K562 (cell line): ENCODE data around the gene HEATR3. TPM values are rescaled to one million over a fixed set of nuclear protein-coding genes. Genes with fewer than 3 reads are reported as not detected.

ENCODE experiments used
- ATAC-seq: fragments of 200-7000 bp; cut with Tn5 transposase; 3 replicates; pipeline ENCODE4 v1.9.1; 2020; ENCODE audit warnings: moderate library complexity
- BruUV-seq: library from RNA; stranded (reverse); fragments of 400-500 nt; replicated peaks from 2 replicates; lab custom pipeline; 2021; lab: Mats Ljungman, UMichigan
- CTCF ChIA-PET: fragments of 300-600 bp; formaldehyde crosslinking; extraction: SDS; loops from one replicate; lab custom pipeline; 2021; ENCODE audit warnings: low intra/inter-chr PET ratio; lab: Yijun Ruan, JAX
- POLR2A ChIA-PET: fragments of 300-600, 350-650 bp; sonication (Branson Sonifier 250); formaldehyde crosslinking; extraction: SDS; loops from one replicate; lab custom pipeline; 2021; ENCODE audit warnings: antibody characterized with exemption, inconsistent platforms; lab: Yijun Ruan, JAX
- DNase-seq, 4 experiments: peaks; one replicate each; pipeline versions ENCODE4 v3.0.0 to v3.0.0-alpha.2; 2011 to 2018; ENCODE audit warnings: low spot score in 3 of 4, mixed read lengths in 3 of 4; ENCODE audit errors: extremely low read depth in 1 of 4
- FAIRE-seq: peaks from 2 replicates; lab custom pipeline; 2011; peaks lifted over from hg19 to GRCh38; lab: Jason Lieb, UNC
- H2AFZ ChIP-seq: 2 replicates; pipeline ENCODE4 v1.6.0; 2011; ENCODE audit warnings: low read depth, low read length, control low read depth, inconsistent platforms
- H3K27ac ChIP-seq: fragments of 200-600 bp; 3 replicates; pipeline ENCODE4 v1.8.0; 2011; ENCODE audit warnings: low read depth, mild to moderate bottlenecking, control low read depth, inconsistent platforms, low read length, moderate library complexity, mixed read lengths; ENCODE audit errors: extremely low read depth
- H3K27me3 ChIP-seq, 2 experiments: fragments of 300-600 bp in 1 of 2; 2 replicates in 1 of 2; 3 replicates in 1 of 2; pipeline versions ENCODE4 v1.6.0 to v1.8.0; 2011; ENCODE audit warnings: inconsistent platforms in 2 of 2, low read length in 2 of 2, mild to moderate bottlenecking in 1 of 2, mixed read lengths in 1 of 2, moderate library complexity in 1 of 2; ENCODE audit not compliant: control insufficient read depth in 2 of 2, insufficient read depth in 2 of 2
- H3K36me3 ChIP-seq: fragments of 300-600 bp; 3 replicates; pipeline ENCODE4 v1.8.0; 2011; ENCODE audit warnings: mild to moderate bottlenecking, low read length, inconsistent platforms; ENCODE audit not compliant: control insufficient read depth, insufficient read depth
- H3K4me1 ChIP-seq, 2 experiments: fragments of 200-600 bp in 1 of 2; replicated peaks in 1 of 2; 2 replicates in 1 of 2; 3 replicates in 1 of 2; pipeline versions ENCODE4 v1.5.1 to v1.8.0; 2011; ENCODE audit warnings: inconsistent platforms in 2 of 2, low read length in 2 of 2, mild to moderate bottlenecking in 1 of 2, mixed read lengths in 1 of 2, moderate library complexity in 1 of 2; ENCODE audit not compliant: control insufficient read depth in 2 of 2, insufficient read depth in 2 of 2
- H3K4me2 ChIP-seq: 2 replicates; pipeline ENCODE4 v1.6.1; 2011; ENCODE audit warnings: low read length, control low read depth, inconsistent platforms, mixed read lengths; ENCODE audit not compliant: insufficient read depth
- H3K4me3 ChIP-seq: fragments of 200-600 bp; sonication (generic), shearing (Covaris generic); 2 replicates; pipeline ENCODE4 v1.5.1; 2016; ENCODE audit warnings: control low read depth, inconsistent platforms
- H3K79me2 ChIP-seq: fragments of 200-600 bp; 3 replicates; pipeline ENCODE4 v1.8.0; 2011; ENCODE audit warnings: low read length, inconsistent platforms; ENCODE audit not compliant: control insufficient read depth, insufficient read depth
- H3K9ac ChIP-seq, 2 experiments: 2 replicates each; pipeline versions ENCODE4 v1.6.0 to v1.6.1; 2011; ENCODE audit warnings: low read depth in 2 of 2, low read length in 2 of 2, control low read depth in 1 of 2, inconsistent platforms in 1 of 2, mild to moderate bottlenecking in 1 of 2, mixed read lengths in 1 of 2; ENCODE audit not compliant: insufficient read depth in 1 of 2
- H3K9me1 ChIP-seq: one replicate; pipeline ENCODE4 v1.6.0; 2011; ENCODE audit warnings: inconsistent platforms, mild to moderate bottlenecking, low read length, moderate library complexity; ENCODE audit not compliant: control insufficient read depth, insufficient read depth
- H3K9me3 ChIP-seq: replicated peaks from 2 replicates; pipeline ENCODE4 v1.5.1; 2011; ENCODE audit warnings: low read depth, low read length, inconsistent platforms; ENCODE audit not compliant: control insufficient read depth, insufficient read depth
- H4K20me1 ChIP-seq: replicated peaks from 2 replicates; pipeline ENCODE4 v1.6.1; 2011; ENCODE audit warnings: low read length, inconsistent platforms, mixed read lengths; ENCODE audit not compliant: control insufficient read depth, insufficient read depth
- BRD9 ChIP-seq: fragments of 450-650 bp; IDR thresholded peaks from 2 replicates; pipeline ENCODE4 v1.6.1; 2018; ENCODE audit warnings: low read depth; ENCODE audit not compliant: partially characterized antibody
- ELF2 ChIP-seq: fragments of 250-450 bp; sonication (Bioruptor Pico); IDR thresholded peaks from 2 replicates; pipeline ENCODE4 v1.5.0; 2021; ENCODE audit warnings: mild to moderate bottlenecking
- KLF1 ChIP-seq: fragments of 450-650 bp; IDR thresholded peaks from 2 replicates; pipeline ENCODE4 v1.6.1; 2016; ENCODE audit warnings: missing genetic modification characterization, missing compliant biosample characterization
- MEIS2 ChIP-seq: fragments of 450-650 bp; IDR thresholded peaks from 2 replicates; pipeline ENCODE4 v1.6.1; 2014; ENCODE audit warnings: mild to moderate bottlenecking; ENCODE audit not compliant: partially characterized antibody
- MNT ChIP-seq, 2 experiments: fragments of 450-650 bp; conservative IDR thresholded peaks; 2 replicates each; pipeline ENCODE4 v1.6.1; 2017; ENCODE audit warnings: mild to moderate bottlenecking in 2 of 2, moderate library complexity in 2 of 2
- MXI1 ChIP-seq: IDR thresholded peaks from 2 replicates; pipeline ENCODE4 v1.6.1; 2011; ENCODE audit warnings: low read depth, mild to moderate bottlenecking, improper control_type of control experiment, low read length
- MYC ChIP-seq, 2 experiments: fragments of 250-450 bp in 1 of 2; sonication (Bioruptor Pico) in 1 of 2; IDR thresholded peaks; 2 replicates each; pipeline versions ENCODE4 v1.5.1 to v1.6.1; 2012 to 2021; ENCODE audit warnings: low read depth in 2 of 2, borderline replicate concordance in 1 of 2, improper control_type of control experiment in 1 of 2, low read length in 1 of 2, mild to moderate bottlenecking in 1 of 2, moderate library complexity in 1 of 2
- NFIC ChIP-seq: fragments of 450-650 bp; IDR thresholded peaks from 2 replicates; pipeline ENCODE4 v1.6.1; 2017; ENCODE audit warnings: mild to moderate bottlenecking, inconsistent platforms
- PHF20 ChIP-seq: fragments of 450-650 bp; IDR thresholded peaks from 2 replicates; pipeline ENCODE4 v1.6.1; 2018; ENCODE audit not compliant: partially characterized antibody
- PREB ChIP-seq: sonication (generic); formaldehyde crosslinking; IDR thresholded peaks from 2 replicates; pipeline ENCODE4 v1.8.1; 2023; ENCODE audit warnings: mild to moderate bottlenecking, missing genetic modification reagents
- RBM17 ChIP-seq: fragments of 200-400 bp; formaldehyde crosslinking; IDR thresholded peaks from 2 replicates; pipeline ENCODE4 v1.6.1; 2017; ENCODE audit warnings: low read depth, mild to moderate bottlenecking, low read length, borderline replicate concordance
- SP1 ChIP-seq: sonication (generic); formaldehyde crosslinking; IDR thresholded peaks from 2 replicates; pipeline ENCODE4 v1.8.1; 2022; ENCODE audit warnings: mild to moderate bottlenecking, missing genetic modification reagents
- ZBTB33 ChIP-seq: sonication (generic); formaldehyde crosslinking; IDR thresholded peaks from 2 replicates; pipeline ENCODE4 v1.8.1; 2023; ENCODE audit warnings: mild to moderate bottlenecking, missing genetic modification reagents
- WGBS: fragments of 100-300 bp; shearing (Covaris generic); methylation state at CpG from one replicate; pipeline ENCODE4 v1.1.6; 2016; ENCODE audit warnings: low coverage, mixed read lengths; ENCODE audit not compliant: insufficient coverage; ENCODE audit errors: missing lambda C conversion rate; 5-methylcytosine and 5-hydroxymethylcytosine counted together
- in situ Hi-C: fragments of 300-500 bp; cut with MboI; formaldehyde crosslinking; loops from 4 replicates; pipeline ENCODE4 v1.15.0; 2018; ENCODE audit warnings: inconsistent platforms, mixed read lengths
- intact Hi-C: fragments of 100-400 bp; cut with micrococcal nuclease; formaldehyde crosslinking; loops from 2 replicates; pipeline ENCODE4 v1.14.2; 2022
- polyA plus RNA-seq, 8 experiments: library from polyadenylated mRNA; depleted of rRNA in 4 of 8; stranded (reverse) in 5 of 8; unstranded in 3 of 8; fragments of >200 nt; fragmentation: Nextera tagmentation in 2 of 8; fragmentation: Illumina TruSeq in 1 of 8; extraction: Ambion mirVana in 2 of 8; extraction: Trizol in 1 of 8; gene quantifications; 2 replicates each; pipeline versions ENCODE4 v1.2.1 to v1.2.3, GENCODE V29; 2011 to 2014; ENCODE audit warnings: inconsistent platforms in 1 of 8, missing spikeins in 1 of 8
- total RNA-seq, 7 experiments: library from RNA; depleted of rRNA in 6 of 7; stranded (reverse); fragments of >200 nt in 6 of 7; fragmentation: Illumina TruSeq in 2 of 7; extraction: Trizol in 2 of 7; gene quantifications; 2 replicates each; pipeline versions ENCODE4 v1.2.1 to v1.2.3, GENCODE V29; 2011 to 2021; ENCODE audit warnings: low replicate concordance in 1 of 7
- TF ChIP-seq, protein P1 (sequence below): fragments of 450-650 bp; conservative IDR thresholded peaks from 2 replicates; pipeline ENCODE4 v1.6.1; 2016; ENCODE audit warnings: missing genetic modification characterization, low read depth, mild to moderate bottlenecking, control low read depth, missing compliant biosample characterization

Gene HEATR3
- total and polyA plus RNA-seq, 9 of the 15 experiments (the other 6 are each of a cell fraction or from before 2014, with no cell fraction given) = 1.7 to 30.2 (median 18.8) TPM

DNA sequence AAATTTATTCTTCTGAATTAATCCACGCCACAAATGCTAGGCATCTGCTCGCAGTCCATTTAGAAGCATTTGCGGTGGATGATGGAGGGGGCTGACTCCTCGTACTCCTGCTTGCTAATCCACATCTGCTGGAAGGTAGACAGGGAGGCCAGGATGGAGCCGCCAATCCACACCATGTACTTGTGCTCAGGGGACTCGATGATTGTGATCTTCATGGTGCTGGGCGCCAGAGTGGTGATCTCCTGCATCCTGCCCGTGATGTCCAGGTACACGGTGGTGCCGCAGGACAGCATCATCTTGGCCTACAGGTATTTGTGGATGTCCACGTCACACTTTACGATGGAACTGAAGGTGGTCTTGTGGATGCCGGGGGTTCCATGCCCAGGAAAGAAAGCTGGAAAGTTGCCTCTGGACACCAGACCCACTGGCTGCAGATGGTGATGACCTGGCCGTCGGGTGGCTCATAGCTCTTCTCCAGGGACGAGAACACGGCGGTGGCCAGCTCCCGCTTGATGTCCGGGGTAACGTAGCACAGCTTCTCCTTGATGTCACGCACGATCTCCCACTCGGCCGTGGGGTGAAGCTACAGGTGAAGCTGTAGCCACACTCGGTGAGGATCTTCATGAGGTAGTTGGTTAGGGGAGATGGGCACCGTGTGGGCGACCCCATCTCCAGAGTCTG is 7.5 kb upstream of the HEATR3 start:
- no peaks in the 10 kb centered on the region; the same call in 1 of the 2 replicates for H3K9me3 ChIP-seq

More for the DNA sequence above, 7.5 kb upstream of the HEATR3 start:
- Histone ChIP-seq H3K9me1 (no peaks in the 10 kb centered on the region), H3K27ac (no peak overlapping the region), H3K4me1 (peaks cover 0 to 2% of the 10 kb centered on the region in 2 experiments; a peak in 2 of 5 replicates), H3K4me3 (no peak overlapping the region), H2AFZ (no peak overlapping the region), H3K36me3 (no peaks in the 10 kb centered on the region), H4K20me1 (no peaks in the 10 kb centered on the region), H3K27me3 (peaks cover 3 to 15% of the 10 kb centered on the region in 2 experiments; a peak in 3 of 5 replicates), H3K9ac (no peak overlapping the region), H3K4me2 (no peak overlapping the region), H3K79me2 (no peaks in the 10 kb centered on the region)
- intact Hi-C loops (no loop called here), in situ Hi-C loops (no loop called here)
- ATAC-seq = no peak
- TF ChIP-seq KLF1 (tag) = no peak
- no peak for TF ChIP-seq MXI1
- no peak for TF ChIP-seq PREB (CRISPR knock-in tag)
- TF ChIP-seq MYC (IDR thresholded peaks at IDR 0.05; ENCODE audit: low read depth, low read length) = no peak
- TF ChIP-seq MYC (CRISPR knock-in tag; IDR thresholded peaks at IDR 0.05; ENCODE audit: borderline replicate concordance, low read depth) = no peak
- no peak for TF ChIP-seq PHF20
- TF ChIP-seq SP1 (CRISPR knock-in tag) = no peak
- no peak for TF ChIP-seq RBM17
- no peak for TF ChIP-seq MNT (conservative IDR thresholded peaks at IDR 0.05)
- TF ChIP-seq BRD9 = no peak
- TF ChIP-seq, protein P1, sequence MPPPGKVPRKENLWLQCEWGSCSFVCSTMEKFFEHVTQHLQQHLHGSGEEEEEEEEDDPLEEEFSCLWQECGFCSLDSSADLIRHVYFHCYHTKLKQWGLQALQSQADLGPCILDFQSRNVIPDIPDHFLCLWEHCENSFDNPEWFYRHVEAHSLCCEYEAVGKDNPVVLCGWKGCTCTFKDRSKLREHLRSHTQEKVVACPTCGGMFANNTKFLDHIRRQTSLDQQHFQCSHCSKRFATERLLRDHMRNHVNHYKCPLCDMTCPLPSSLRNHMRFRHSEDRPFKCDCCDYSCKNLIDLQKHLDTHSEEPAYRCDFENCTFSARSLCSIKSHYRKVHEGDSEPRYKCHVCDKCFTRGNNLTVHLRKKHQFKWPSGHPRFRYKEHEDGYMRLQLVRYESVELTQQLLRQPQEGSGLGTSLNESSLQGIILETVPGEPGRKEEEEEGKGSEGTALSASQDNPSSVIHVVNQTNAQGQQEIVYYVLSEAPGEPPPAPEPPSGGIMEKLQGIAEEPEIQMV (tag) = no peak
- TF ChIP-seq ELF2 = no peak
- no peak for TF ChIP-seq MEIS2
- TF ChIP-seq NFIC = no peak
- no peak for TF ChIP-seq ZBTB33 (CRISPR knock-in tag)
- 7% methylated on average over 18 of the region's 28 CpGs for WGBS
- BruUV-seq = no TSS peak
- DNase-seq = no peak
- no peak for FAIRE-seq
- POLR2A ChIA-PET = interaction anchor here (0.7 kb wide), 1 partner anchor 11 kb away, joined by 3 read pairs; no protein-coding TSS in a partner anchor
- CTCF ChIA-PET = no interaction called here
